Stimulated activated CD4-positive, alpha-beta T cell treated with anti-CD3 and anti-CD28 coated beads, Interleukin-4, amount 100 ng/mL, for 1 hour (primary cell): ENCODE results near the gene TNPO3.

Experiments used
- DNase-seq: peaks from one replicate; pipeline ENCODE4 v3.0.0-alpha.2; 2020

Gene TNPO3

DNA sequence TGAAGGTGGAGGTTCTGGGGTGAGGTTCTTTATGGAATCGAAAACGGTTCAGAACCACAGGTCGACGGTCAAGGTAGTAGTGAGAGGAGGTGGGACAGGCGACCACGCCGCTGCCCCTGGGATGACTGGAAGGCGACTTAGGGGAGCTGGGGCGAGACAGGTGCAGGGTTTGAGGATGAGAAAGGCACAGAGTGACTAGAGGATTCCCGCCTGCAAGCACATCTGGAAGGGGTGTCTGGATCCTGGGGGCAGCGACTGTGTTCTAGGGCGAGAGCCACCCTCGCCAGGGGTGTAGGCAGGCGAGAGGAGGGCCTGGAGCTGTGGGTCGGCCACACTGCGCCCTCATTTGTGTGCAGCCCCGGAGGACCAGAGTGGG is 117.7 kb downstream of the TNPO3 start:
- no peak for DNase-seq

DNA sequence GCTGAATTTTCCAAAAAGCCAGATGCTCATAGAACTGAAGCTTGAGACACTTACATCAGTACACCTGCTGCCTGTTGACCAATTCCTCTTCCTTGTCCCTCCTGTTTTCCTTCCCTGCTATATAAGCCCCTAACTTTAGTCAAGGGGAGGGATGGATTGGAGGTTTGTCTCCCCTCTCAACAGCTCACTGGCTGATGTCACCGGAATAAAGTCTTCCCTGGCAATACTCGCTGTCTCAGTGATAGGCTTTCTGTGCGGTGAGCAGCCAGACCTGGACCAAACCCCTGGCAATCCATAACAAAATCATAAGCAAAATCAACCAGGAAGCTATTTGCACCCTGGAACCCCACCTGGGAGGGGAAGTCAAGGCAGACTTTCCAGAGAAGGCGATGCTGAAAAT is 118.1 kb downstream of the TNPO3 start:
- no peak for DNase-seq

DNA sequence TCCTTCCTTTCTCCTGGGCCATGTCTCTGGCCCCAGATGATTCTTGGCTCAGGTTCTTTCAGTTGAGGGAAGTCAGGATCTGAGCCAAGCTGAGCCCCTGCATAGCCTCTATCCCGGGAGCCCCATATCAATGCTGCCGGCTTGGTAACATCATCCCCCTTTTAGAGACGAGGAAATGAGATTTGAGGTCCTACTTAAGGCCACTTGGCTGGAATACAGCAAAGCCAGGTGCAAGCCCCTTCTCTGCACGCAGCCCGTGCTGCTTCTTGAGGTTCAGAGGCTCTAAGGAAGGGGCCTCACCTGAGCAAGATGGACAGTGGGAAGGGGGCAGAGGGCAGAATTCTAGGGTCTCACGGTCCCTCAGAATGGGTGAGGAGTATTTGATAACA is 119.6 kb downstream of the TNPO3 start:
- DNase-seq: no peak

DNA sequence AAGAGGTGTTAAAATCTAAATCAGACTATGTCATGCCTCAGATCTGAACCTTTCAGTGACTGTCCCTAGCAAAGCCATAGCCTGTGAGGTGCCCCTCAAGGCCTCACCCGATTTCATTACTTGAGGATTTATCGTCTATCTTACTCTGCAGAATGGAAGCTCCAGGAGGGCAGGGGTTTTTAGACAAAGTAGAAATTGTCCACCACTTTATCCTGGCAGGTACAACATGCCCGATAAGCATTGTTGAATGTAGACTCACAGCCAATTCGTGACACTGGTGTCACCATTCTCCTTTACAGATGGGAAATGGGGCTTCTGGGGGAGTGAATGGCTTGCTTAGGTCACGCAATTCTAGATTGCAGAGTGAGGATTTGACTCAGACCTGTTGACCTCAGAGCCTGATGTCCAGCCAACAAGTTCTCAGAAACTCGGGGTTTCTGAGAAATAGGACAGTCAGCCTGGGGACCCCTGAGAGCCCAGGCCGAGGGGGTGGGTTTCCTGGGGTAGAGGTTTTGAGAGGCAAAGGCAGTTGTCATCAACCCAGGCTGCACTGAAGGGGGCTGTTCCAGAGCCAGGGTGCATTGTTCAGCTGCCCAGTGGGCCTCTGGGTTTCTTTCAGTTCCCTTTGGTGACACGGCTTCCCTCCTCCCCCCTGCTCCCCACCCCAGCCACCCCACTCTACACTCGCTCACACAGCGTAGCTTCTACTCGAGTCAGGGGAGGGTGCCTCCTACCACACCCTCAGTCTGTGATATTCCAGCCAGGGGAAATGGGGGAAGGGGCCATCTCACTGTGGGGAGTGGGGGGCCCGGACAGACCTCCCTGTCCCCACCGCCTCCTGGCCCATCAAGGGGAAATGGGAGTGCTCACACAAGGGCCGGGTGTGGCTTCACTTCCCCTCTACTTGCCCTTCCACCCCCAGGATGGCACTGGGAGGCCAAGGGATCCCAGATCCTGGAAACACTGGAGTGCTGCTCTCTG is 120.3 kb downstream of the TNPO3 start:
- no peak for DNase-seq

DNA sequence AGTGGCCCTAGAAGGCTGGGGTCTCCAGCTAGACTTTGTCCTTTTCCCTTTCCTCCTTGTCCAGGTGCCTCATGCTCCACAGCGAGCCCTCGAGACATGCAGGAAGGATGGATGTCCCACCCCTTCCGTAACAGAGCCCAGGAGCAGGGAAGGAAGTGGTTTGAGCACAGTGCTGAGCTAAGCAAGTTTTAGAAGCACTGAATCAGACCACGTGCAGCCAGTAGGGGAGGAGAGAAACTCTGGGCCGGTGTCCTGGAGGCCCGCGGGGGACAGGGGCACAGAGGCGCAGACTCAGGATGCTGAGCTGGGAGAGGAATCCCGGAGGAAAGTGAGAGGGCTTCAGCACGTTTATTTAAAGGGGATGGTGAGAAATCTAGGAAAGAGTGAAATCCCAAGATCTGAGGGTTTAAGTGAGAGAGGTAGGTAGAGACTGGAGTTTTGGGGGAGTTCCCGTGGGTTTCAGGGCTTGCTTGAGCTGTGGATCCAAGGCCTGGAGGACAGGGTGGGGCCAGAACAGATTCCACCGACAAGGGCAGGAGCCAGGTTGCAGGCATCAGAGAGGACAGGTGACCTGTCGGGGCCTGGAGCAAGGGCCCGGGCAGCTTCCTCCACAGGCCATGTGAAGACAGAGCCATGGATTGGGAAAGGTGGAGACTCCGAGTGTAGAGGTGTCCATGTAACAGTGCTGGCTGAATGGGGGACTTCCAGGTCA is 121.6 kb downstream of the TNPO3 start:
- peak; percentile 34 for DNase-seq

DNA sequence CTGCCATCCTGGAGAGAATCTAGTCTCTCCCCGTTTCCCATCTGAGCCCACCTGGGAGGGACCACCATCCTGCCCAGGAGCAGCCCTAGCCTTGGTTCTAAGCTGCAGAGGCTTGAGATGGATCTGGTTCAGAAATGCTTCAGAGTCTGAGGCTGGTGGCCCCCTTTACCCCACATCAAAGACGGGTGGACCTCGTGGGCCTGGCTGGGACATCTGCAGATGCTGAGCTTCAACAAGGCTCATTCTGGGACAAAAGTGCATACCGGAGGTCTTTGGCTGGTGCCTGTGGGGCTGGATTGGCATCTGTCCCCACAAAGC is 122.1 kb downstream of the TNPO3 start:
- DNase-seq: no peak

DNA sequence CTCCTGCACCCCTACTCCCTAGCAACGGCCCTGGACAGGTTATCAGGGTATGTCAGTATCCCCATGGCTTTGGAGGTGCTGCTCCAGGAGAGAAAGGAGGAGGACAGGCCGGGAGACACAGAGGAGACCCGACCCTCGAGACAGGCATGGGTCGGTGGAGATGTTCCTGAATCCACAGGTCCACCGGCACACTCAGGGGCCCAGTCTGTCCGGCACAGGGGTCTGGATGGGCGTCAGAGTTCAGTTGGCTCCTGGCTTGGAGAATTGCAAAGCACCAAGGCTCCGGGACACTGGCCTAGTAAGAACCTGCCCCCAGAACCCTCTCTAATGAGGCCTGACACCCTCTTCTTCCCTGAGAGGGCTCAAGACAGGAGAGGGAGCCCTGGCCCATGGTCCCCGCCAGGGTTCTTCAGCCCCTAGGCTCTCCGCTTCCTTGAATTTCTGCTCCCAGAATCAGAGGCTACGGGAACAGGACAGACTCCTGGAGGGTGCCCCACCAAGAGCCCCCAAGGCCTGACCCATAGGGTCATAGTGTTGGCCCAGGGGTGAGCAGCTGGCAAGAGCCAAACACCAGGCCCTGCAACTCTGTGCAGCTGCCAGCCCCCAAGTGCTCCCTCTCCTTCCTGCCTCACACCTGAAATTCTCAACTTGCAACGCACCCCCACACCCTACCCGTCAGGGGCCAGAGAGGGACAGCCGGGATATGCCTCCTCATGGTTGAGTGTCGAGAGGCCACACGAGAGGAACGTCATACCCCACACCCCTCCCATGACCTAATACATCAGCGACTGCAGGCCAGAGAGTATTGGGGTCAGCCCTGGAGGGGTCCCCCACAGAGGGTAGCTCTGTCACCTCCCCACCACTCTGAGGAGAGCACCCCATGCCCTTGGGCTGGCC is 122.7 kb downstream of the TNPO3 start:
- no peak for DNase-seq

DNA sequence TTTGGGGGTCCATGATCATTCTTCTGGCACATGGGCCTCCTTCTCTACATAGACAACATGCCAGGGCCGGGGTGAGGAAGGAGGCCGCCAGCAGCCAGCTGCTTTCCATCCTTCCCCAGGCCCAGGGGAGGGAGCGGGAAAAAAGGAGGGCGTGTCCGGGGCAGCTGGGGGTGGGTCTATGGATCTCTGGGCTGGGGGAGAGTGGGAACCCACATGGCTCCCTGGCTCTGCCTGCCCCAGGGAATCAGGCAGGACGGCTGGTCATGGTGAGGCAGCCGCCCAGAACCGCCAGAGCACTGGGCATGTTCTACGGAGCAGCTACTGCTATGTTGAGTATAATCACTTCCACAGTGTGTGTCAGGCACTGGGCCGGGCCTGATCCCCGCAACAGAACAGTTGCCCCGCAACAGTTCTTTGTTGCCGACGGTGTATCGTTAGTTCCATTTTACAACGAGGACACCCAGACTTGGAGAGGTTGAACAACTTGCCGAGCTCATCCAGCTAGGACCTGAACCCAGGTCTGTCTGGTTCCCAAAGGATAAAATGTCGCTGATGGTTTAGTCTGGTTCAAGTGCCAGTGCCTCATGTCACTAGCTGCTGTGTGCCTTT is 123.6 kb downstream of the TNPO3 start:
- no peak for DNase-seq

DNA sequence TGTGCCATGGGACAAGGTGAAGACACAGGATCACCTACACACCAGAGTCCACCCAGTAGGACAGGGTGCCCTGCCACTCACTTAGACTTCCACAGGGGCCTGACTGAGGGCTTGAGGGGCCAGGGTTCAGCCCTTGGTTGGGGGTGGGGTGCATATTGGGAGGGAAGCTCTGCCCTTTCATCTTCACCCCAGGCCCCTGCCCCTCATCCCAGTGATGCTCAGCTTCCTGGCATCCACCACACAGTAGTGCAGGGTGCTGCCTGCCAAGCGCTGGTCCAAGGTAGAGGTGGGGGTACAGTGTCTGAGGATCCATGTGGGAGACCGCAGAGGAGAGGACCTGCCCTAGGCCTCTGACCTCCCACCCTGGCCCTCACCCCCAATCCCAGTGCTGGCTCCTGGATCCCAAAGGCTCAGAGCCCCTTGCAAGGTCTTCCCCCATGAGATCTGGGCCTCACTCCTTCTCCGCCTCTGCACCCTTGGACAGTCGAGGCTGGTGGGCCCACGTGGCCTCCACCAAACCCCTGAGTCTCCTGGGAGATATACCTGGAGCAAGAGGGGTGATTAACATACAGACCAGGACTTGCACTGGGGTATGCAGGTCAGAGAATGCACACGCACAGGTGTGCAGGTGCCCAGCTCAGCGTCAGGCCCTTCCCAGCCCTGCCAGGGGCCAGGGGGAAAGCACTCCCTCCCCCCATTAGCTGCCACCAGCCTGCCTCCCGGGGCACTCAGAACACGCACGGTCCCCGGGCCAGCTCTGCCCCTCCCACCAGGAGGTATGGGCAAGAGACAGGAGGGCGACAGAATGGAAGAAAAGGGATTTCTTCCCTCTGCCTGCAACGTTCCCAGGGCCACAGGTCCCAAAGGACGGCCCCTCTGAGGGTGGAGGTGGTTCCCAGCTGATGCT is 125.8 kb downstream of the TNPO3 start:
- DNase-seq: no peak

DNA sequence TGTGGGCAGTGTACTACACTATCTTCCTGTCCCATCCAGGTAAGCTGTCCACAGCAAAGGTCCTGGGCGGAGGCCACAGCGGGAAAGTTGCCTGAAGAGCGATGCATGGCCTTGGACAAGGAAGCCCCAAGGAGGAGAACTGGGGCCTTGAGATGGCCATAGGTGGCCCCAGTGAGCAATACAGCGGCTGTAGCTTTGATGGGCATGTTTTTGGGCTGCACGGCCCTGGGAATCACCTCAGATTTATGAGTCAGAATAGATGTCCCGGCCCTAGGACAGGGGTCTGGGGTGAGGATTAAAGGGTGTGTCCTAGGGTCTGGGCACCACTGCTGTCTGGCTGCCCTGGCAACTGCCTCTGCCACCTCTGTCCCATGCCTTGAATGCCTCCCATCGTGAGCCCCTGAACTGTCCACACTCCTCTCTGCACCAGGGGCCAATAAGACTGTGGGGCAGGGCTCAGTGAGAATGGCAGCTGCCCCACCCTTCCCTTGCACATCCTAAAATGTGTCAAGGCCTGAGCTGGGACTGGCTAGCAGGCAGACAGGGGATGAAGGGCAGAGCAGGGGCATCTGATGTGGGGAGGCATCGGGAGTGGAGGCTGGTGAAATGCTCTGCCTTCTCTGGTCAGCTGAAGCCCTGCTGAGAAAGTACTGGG is 126.6 kb downstream of the TNPO3 start:
- DNase-seq: no peak

DNA sequence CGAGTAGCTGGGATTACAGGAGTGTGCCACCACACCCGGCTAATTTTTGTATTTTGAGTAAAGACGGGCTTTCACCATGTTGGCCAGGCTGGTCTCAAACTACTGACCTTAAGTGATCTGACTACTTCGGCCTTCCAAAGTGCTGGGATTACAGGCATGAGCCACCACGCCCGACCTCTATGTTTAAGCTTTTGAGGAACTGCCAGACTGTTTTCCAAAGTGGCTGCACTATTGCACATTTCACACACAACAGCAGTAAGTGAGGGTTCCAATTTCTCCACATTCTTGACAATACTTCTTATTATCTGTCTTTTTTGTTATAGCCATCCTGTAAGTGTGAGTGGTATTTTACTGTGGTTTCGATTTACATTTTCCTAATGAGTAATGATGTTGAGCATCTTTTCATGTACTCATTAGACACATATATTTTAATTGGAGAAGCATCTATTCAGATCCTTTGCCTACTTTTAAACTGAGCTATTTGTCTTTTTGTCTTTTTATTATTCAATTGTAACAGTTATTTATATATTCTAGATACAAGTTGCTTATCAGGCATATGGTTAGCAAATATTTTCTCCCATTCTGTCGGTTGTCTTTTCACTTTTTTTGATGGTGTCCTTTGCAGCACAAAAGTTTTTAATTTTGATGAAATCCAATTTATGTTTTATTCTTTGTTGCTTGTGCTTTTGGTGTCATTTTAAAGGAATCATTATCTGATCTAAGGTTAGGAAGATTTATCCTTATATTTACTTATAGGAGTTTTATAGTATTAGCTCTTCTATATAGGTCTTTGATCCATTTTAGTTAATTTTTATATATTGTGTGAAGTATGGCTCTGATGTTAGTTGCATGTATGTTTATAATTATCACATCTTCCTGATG is 130.0 kb downstream of the TNPO3 start:
- no peak for DNase-seq

DNA sequence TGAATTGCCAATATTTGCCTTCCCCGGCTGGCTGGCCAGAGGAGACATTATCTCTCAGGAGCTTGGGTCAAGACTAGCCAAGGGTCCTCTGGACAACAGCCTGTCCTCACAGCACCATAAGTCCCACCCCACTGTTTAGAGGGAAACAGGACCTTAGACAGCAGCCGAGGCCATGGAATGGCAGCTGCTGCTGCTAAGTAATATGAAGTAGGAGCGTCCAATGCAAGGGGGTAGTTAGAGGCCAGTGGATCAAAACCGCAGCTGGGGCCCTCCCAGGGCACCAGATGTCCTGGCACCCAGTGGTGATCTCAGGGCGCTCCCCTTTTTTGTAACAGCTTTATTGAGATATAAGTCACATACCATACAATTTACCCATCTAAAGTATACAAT is 131.5 kb downstream of the TNPO3 start:
- no peak for DNase-seq

DNA sequence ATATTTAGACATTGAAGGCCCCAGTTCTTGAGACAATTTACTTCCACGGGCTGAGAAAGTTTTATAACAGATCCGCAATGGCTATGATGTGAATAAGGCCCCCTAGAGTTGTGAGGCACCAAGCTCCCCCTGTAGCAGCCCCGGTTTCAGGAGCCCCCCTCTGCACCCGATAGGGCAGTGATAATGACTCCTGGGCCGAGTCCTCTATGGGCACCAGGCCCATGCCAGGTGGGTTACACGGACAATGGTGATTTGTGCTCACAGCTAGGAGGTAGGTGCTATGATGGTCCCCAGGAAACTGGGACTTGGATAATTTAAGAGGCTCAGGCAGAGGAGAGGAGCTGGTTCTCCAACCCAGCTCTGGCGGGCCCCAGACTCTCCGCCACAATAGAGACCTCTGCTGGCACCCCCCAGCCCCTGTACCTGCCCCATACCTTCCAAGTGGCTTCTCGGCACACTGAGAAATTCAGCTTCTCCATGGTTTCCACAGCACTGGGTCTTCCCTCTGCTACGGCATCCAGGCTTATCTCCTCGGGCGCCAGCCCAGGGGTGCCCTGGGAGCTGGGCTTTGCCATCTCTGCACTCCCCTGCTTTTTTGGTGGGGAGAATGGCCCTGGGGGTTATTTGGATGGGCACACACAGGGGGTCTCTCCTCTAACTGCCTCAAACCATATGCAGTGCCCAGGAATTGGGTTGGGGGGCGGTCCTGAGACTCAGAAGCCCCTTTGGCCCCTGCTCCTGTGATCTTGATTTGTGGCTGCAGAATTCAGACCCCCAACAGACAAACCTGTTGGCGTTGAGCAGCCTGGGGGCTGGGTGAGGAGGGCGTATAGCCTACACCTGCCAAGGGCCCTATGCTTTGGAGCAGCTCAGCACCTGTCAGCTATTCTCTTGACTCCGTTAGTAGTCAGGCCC is 132.2 kb downstream of the TNPO3 start:
- DNase-seq: no peak

DNA sequence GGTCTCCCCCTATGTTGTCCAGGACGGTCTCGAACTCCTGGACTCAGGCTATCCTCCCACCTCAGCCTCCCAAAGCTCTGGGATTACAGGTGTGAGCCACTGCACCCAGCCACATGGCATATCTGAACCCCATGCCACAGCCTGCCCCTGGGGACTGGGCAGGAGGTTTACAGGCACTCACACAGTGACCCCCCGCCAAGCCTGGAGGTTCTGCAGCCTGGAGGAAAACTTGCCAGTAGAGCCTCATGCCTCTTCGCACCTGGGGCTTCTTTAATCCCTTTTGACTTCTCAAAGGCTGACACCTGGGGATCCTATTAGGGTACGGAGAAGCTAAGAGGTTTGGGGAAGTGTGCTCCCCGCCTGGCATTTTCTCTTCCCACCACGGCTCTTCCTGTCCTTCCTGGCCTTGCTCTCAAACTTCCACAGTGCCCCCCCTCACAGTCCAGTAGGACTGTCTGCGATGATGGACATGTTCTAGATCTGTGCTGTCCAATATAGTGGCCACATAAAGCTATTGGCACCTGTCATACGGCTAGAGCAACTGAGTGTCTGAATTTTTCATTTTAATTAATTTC is 133.0 kb downstream of the TNPO3 start:
- no peak for DNase-seq

DNA sequence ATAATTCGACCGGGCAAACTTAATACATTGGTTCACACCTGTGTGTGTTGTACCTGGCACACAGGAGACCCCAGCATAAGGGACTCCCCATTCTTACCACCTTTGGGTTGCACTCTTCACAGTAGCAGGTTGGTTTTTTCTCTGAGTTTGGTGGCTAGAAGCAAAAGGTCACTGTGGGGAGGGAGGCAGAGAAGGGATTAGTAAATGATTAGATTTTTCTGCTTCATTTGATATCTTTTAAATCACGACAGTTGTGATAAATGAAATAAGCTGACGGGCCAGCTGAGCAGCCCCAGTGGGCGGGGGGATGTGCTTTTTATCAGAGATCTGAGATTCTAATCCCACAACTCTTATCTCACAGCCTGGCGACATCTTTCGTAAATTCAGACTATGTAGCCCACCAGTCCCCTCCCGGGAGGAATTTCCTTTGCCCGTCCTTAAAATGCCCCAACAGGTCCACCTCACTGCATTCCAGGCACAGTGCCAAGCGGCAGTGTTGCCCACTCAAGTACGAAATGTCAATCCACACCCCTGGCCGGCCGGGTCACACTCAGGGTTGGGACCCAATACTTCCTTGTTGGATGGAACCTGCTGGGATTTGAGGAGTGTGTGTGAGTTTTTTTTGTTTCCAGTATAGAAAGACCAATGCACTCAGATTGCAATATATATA is 133.9 kb downstream of the TNPO3 start:
- DNase-seq: no peak

DNA sequence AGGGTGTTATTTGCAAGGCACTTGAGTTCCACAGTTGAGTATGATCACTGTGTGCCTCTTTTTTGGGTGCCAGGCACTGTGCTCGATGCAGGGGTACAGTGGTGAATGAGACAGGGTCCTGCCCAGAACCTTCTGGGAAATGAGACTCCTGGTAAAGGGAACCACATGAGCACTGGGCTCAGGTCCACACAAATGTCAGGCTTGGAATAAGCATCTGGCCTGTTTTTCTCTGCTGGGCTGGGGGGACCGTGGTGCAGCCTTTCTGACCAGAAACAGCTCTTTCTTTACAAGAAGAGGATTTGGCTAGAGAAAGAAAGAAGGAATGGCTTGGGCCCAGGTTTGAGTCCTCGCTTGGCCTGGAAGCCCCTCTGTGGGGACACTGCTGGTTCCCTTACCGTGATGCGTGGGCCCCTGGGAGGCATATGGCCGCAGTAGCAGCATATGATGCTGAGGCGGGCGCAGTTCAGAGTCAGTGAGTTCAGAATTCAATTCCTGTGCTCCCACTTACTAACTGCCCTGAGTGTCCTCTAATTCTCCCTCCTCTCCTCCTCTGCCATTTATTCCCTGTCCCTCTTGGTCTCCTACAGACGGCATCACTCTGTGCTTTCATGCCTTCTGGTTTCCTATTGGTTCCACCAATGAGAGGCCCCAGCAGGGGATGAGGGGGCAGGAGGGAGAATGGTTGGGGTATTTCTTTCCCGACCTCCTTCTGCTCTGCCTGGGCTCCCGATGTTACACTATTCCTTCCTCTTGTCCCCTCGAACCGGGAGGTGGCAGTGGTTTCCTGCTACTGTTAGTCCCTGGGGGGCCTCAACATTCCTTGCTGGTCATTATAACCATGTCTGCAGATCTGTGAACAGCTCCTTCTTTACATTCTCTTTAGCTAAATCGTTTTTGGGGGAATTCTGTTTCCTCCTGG is 134.8 kb downstream of the TNPO3 start:
- DNase-seq: no peak

DNA sequence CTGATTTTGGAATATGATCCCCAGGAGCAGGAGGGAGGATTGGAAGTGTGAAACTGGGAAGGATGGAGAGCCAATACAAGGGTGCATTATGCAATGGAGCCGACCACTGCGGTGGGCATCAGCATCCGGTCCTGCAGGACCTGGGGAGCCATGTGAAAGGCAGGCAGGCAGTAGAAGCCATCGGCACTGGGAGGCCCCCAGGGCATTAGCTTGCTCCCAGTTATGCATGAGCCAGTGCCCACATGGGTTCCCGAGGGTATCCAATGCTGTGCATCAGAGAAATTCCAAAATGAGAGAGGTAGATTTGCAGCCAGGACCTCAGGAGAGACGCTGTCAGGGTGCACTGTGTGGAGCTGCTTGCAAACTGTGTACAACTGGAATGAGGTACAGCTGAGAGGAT is 135.7 kb downstream of the TNPO3 start:
- no peak for DNase-seq
